Hypothalamus (tissue), 51 donors: ENCODE measurements around the gene AXIN2.
A peak's percentile ranks its signal among the peaks of the same experiment; 100 is the strongest.
"Not testable (repeated sequence)": the region's sequence is repeated elsewhere in the genome, so short reads cannot be mapped to it uniquely, and the experiment has no call there.

Experiments used
- DNase-seq, 51 donors: peaks; one replicate each; lab custom pipeline; 2025; lab: John Stamatoyannopoulos, UW

Gene AXIN2

GRCh38 chr17:65523853-65524664 lies 37.4 kb downstream of the AXIN2 start:
- DNase-seq, result no peak

GRCh38 chr17:65523411-65523810 lies 38.0 kb downstream of the AXIN2 start:
- DNase-seq, result no peak

GRCh38 chr17:65522751-65523404 lies 38.6 kb downstream of the AXIN2 start:
- no peak for DNase-seq

GRCh38 chr17:65519462-65519861 lies 42.0 kb downstream of the AXIN2 start:
- no peak for DNase-seq

GRCh38 chr17:65518256-65518655 lies 43.2 kb downstream of the AXIN2 start:
- no peak for DNase-seq

- no peak for DNase-seq
Measured at GRCh38 chr17:65515959-65516948, 45.2 kb downstream of the AXIN2 start.

GRCh38 chr17:65515512-65515911 lies 45.9 kb downstream of the AXIN2 start:
- no peak for DNase-seq

GRCh38 chr17:65514541-65514940 lies 46.9 kb downstream of the AXIN2 start:
- peak in 13 of 51 donors; percentile 5 to 49 (median 25) for DNase-seq

- DNase-seq, result peak in 1 of 51 donors; percentile 37
Measured at GRCh38 chr17:65514082-65514481, 47.4 kb downstream of the AXIN2 start.

GRCh38 chr17:65511316-65511715 lies 50.1 kb downstream of the AXIN2 start:
- no peak for DNase-seq

GRCh38 chr17:65509032-65509431 lies 52.4 kb downstream of the AXIN2 start:
- DNase-seq, result no peak

- DNase-seq, result not testable (repeated sequence)
Measured at GRCh38 chr17:65504673-65505072, 56.8 kb downstream of the AXIN2 start.

GRCh38 chr17:65504141-65504540 lies 57.3 kb downstream of the AXIN2 start:
- no peak for DNase-seq

- no peak for DNase-seq
Measured at GRCh38 chr17:65503557-65503956, 57.9 kb downstream of the AXIN2 start.

- peak in 22 of 51 donors; percentile 4 to 67 (median 19) for DNase-seq
Measured at GRCh38 chr17:65498816-65499215, 62.6 kb downstream of the AXIN2 start.

GRCh38 chr17:65496801-65497200 lies 64.6 kb downstream of the AXIN2 start:
- no peak for DNase-seq

- peak in 1 of 51 donors; percentile 2 for DNase-seq
Measured at GRCh38 chr17:65495122-65496055, 66.1 kb downstream of the AXIN2 start.

GRCh38 chr17:65489413-65490155 lies 71.9 kb downstream of the AXIN2 start:
- DNase-seq, result no peak

- no peak for DNase-seq
Measured at GRCh38 chr17:65488665-65489064, 72.8 kb downstream of the AXIN2 start.
